Kidney epithelial cell (primary cell): ENCODE measurements around the gene COG3. TPM values are rescaled to one million over a fixed set of nuclear protein-coding genes. Genes with fewer than 3 reads are reported as not detected.
"Not testable (repeated sequence)": the region's sequence is repeated elsewhere in the genome, so short reads cannot be mapped to it uniquely, and the experiment has no call there.

Experiments
- DNase-seq: peaks from one replicate; pipeline ENCODE4 v3.0.0-alpha.2; 2010; ENCODE audit warnings: low read depth
- H3K27me3 ChIP-seq: 2 replicates; pipeline ENCODE4 v1.6.0; 2011; ENCODE audit warnings: low read length; ENCODE audit not compliant: control insufficient read depth, insufficient read depth
- H3K36me3 ChIP-seq: 2 replicates; pipeline ENCODE4 v1.5.1; 2011; ENCODE audit warnings: low read length; ENCODE audit not compliant: control insufficient read depth, insufficient read depth
- H3K4me3 ChIP-seq: 2 replicates; pipeline ENCODE4 v1.5.1; 2011; ENCODE audit warnings: low read depth, mild to moderate bottlenecking, control low read depth, low read length
- CTCF ChIP-seq: IDR thresholded peaks from 2 replicates; pipeline ENCODE4 v1.5.1; 2011; ENCODE audit warnings: mild to moderate bottlenecking, moderate library complexity, low read length, control low read depth, inconsistent platforms; ENCODE audit not compliant: insufficient read depth, poor library complexity, severe bottlenecking
- total RNA-seq: library from RNA; depleted of rRNA; stranded (reverse); fragments of >200 nt; gene quantifications from 2 replicates; pipeline ENCODE4 v1.2.3, GENCODE V29; 2015

Gene COG3
- 23.1 and 32.3 TPM in 2 replicates for total RNA-seq

GRCh38 chr13:45464687-45465453 is at the start of gene COG3:
Gene COG3, plus strand, starts transcription at chr13:45464939. Its CDS starts 98 bp downstream, at chr13:45465037.
- peak; percentile 15 for TF ChIP-seq CTCF
- H3K4me3 ChIP-seq, result peak within 1 kb of the TSS; percentile 88
- no peaks in the 10 kb centered on the region for H3K36me3 ChIP-seq
- DNase-seq, result peak; percentile 94
- H3K27me3 ChIP-seq, result no peaks in the 10 kb centered on the region

- Histone ChIP-seq H3K4me3 (peak overlapping the region; percentile 18), H3K27me3 (no peaks in the 10 kb centered on the region), H3K36me3 (no peaks in the 10 kb centered on the region)
- no peak for TF ChIP-seq CTCF
- DNase-seq, result no peak
Measured at GRCh38 chr13:45415112-45415511, 49.6 kb upstream of the COG3 start.

DNA sequence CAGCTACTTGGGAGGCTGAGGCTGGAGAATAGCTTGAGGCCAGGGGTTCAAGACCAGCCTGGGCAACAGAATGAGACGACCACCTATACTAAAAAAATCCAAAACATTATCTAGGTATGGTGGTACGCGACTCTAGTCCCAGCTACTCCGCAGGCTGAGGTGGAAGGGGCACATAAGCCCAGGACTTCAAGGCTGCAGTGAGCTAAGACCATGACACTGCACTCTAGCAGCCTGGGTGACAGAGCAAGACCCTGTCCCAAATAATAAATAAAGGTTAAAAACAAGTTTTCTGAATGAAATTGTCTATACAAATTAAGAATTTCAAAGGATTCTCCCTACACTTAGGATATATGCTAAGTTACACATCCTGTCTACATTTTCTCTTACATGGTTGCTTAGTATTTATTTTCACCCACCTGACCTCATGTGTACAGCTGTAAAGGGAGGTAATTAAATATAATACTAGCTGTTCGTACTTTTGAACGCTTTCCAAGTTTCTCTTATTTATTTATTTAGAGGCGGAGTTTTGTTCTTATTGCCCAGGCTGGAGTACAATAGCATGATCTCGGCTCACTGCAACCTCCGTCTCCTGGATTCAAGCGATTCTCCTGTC is 48.1 kb upstream of the COG3 start:
- Histone ChIP-seq H3K36me3 (no peaks in the 10 kb centered on the region), H3K27me3 (no peaks in the 10 kb centered on the region), H3K4me3 (peak overlapping the region; percentile 73)
- no peak for DNase-seq
- no peak for TF ChIP-seq CTCF

- DNase-seq, result peak; percentile 69
- Histone ChIP-seq H3K27me3 (no peaks in the 10 kb centered on the region), H3K36me3 (no peaks in the 10 kb centered on the region), H3K4me3 (peak within 1 kb of the TSS; percentile 73)
- TF ChIP-seq CTCF, result no peak
Measured at GRCh38 chr13:45417790-45418534, 46.8 kb upstream of the COG3 start, which contains the start of gene SLC25A30. Gene SLC25A30, minus strand, starts transcription at chr13:45418373. Its CDS starts 6,948 bp downstream, at chr13:45411425.

GRCh38 chr13:45419389-45419788 is 45.4 kb upstream of the COG3 start:
- not testable (repeated sequence) for H3K36me3 ChIP-seq, DNase-seq, H3K27me3 ChIP-seq, H3K4me3 ChIP-seq

- H3K4me3 ChIP-seq, result no peak overlapping the region
- no peaks in the 10 kb centered on the region for H3K36me3 ChIP-seq
- no peak for TF ChIP-seq CTCF
- H3K27me3 ChIP-seq, result no peaks in the 10 kb centered on the region
- no peak for DNase-seq
Measured at GRCh38 chr13:45419945-45420344, 44.8 kb upstream of the COG3 start.
